ENCODE data around the gene BRD8.

DNA sequence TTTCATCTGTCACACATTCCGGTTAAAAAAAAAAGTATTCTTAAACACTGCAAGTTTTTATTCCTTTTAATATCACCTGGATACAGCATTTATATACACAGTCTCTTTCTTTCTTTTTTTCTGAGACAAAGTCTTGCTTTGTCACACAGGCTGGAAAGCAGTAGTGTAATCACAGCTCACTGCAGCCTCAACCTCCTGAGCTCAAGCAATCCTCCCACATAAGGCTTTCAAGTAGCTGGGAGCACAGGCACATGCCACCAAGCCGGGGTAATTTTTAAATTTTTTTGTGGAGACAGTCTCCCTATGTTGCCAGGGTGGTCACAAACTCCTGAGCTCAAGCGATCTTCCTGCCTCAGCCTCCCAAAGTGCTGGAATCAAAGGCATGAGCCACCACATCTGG, 14.4 kb upstream of the BRD8 start:
- TF ChIP-seq GATA3 (IDR thresholded peaks at IDR 0.05; ENCODE audit: low read depth, low read length) = no peak
- TF ChIP-seq GATA2 (IDR thresholded peaks at IDR 0.05; ENCODE audit: low read depth, low read length) = no peak

Data from SH-SY5Y (cell line).